Measurements from ENCODE around the gene SVEP1. TPM values are rescaled to one million over a fixed set of nuclear protein-coding genes. Genes with fewer than 3 reads are reported as not detected.
A peak's percentile ranks its signal among the peaks of the same experiment; 100 is the strongest.

The SVEP1 gene
- total RNA-seq, 1 experiment from 2014 or later: not detected

DNA sequence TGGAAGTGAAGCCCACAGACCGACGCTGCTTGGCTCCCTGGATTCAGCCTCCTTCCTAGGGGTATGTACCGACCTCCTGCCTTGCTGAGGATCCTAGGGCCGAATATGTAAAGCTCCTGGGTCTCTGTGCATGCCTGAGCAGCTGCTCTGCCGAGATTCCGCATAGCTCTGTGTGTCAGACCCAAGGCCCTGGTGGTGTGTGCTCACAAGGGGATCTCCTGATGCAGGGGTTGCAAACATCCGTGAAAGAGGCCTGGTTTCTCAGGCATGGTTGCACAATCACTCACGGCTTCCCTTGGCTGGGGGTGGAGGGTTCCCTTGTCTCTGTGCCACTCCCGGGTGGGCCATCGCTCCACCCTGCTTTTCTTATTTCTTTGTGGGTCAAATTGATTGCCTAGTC, 19.9 kb upstream of the SVEP1 start:
- Histone ChIP-seq H3K4me3 (no peak overlapping the region), H3K27me3 (replicated peaks) (no peaks in the 10 kb centered on the region; the same call in 1 of the 2 replicates), H3K36me3 (no peaks in the 10 kb centered on the region), H3K27ac (no peak overlapping the region), H3K9me3 (replicated peaks) (no peaks in the 10 kb centered on the region), H3K4me1 (replicated peaks) (no peaks in the 10 kb centered on the region)
- no peak for DNase-seq (ENCODE audit: low read depth in 1 of 2, low spot score in 2 of 2)

DNA sequence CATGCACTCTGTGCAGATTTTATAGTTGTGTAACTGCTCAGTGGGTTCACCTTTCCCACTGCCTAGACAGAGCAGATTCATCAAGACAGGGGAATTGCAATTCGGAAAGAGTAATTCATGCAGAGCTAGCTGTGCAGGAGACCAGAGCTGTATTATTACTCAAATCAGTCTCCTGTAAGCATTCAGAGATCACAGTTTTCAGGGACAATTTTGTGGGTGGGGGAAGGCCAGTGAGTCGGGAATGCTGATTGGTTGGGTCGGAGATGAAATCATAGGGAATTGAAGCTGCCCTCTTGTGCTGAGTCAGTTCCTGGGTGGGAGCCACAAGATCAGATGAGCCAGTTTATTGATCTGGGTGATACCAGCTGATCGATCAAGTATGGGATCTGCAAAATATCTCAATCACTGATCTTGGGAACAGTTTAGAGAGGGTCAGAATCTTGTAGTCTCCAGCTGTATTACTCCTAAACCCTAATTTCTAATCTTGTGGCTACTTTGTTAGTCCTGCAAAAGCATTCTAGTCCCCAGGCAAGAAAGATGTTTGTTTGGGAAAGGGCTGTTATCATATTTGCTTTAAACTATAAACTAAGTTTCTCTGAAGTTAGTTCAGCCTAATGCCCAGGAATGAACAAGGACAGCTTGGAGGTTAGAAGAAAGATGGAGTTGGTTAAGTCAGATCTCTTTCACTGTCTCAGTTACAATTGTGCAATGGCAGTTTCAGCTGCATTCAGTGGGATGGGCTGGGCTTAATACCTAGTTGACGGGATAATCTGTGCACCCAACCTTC, 12.7 kb upstream of the SVEP1 start:
- Histone ChIP-seq H3K4me3 (no peak overlapping the region), H3K4me1 (replicated peaks) (no peaks in the 10 kb centered on the region), H3K27ac (no peak overlapping the region), H3K27me3 (replicated peaks) (peaks cover 3% of the 10 kb centered on the region; the same call in 1 of the 2 replicates), H3K9me3 (replicated peaks) (no peaks in the 10 kb centered on the region), H3K36me3 (no peaks in the 10 kb centered on the region)
- DNase-seq (ENCODE audit: low read depth in 1 of 2, low spot score in 2 of 2): no peak

DNA sequence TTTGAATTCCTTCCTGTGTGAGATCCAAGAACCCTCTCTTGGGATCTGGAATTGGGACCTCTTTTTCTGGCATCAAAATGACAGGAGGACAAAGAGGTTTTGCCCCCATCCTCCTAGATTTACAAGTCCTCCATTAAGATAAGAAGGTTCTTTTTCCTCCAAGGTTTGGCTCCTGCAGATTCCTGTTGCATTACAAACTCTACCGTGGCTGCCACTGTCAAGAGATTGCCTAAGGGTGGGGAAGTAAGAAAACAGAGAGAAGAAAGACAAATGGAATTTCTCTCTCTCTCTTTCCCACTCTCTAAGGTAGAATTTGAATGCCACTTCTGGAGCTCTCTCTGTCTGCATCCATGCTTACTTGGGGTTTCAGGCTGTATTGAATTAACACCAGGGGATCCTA, 12.0 kb upstream of the SVEP1 start:
- Histone ChIP-seq H3K36me3 (no peaks in the 10 kb centered on the region), H3K27me3 (replicated peaks) (peaks cover 3% of the 10 kb centered on the region; the same call in 1 of the 2 replicates), H3K9me3 (replicated peaks) (no peaks in the 10 kb centered on the region), H3K4me3 (no peak overlapping the region), H3K4me1 (replicated peaks) (no peaks in the 10 kb centered on the region), H3K27ac (no peak overlapping the region)
- DNase-seq (ENCODE audit: low read depth in 1 of 2, low spot score in 2 of 2): no peak

DNA sequence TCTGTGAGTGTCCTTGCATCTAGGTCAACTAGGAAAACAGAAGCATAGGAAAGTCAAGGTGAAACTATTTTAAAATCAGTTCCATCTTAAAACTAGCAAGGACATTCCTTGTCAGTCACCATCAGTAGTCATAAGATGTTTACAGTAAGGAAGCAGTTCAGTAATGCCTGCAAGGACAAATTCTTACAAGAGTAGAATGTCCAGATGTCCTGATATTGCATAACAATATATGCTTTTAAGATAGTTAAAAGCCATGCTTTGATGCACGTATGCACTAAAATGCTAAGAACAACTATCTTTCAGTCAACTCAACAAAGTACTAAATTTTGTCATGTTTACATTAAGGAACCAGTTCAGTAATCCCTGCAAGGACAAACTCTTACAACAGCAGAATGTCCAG, 11.3 kb upstream of the SVEP1 start:
- no peak overlapping the region for H3K27ac ChIP-seq
- H3K9me3 ChIP-seq (replicated peaks): no peaks in the 10 kb centered on the region
- peaks cover 3% of the 10 kb centered on the region; the same call in 1 of the 2 replicates for H3K27me3 ChIP-seq (replicated peaks)
- DNase-seq (ENCODE audit: low read depth in 1 of 2, low spot score in 2 of 2): no peak
- H3K36me3 ChIP-seq: no peaks in the 10 kb centered on the region
- H3K4me3 ChIP-seq: no peak overlapping the region
- no peaks in the 10 kb centered on the region for H3K4me1 ChIP-seq (replicated peaks)

DNA sequence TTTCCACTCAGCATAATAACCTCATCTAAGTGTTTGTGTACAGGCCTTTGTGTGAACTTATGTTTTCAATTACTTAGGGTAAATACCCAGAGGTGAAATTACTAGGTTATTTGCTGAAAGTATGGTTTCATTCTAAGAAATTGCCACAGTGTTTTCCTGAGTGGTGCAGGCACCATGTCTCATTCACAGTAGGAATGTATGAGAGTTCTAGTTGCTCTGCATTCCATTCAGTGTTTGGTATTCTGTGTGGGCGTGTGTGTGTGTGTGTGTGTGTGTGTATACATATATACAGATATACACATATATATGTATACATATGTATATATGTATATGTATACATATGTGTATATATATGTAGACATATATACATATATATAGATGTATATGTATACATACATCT, 8.8 kb upstream of the SVEP1 start:
- Histone ChIP-seq H3K9me3 (replicated peaks) (no peaks in the 10 kb centered on the region), H3K27ac (no peak overlapping the region), H3K36me3 (no peaks in the 10 kb centered on the region), H3K27me3 (replicated peaks) (0 out of 2 replicates have a peak, but pooled peaks cover 3% of the 10 kb centered on the region), H3K4me3 (no peak overlapping the region), H3K4me1 (replicated peaks) (no peaks in the 10 kb centered on the region)
- DNase-seq (ENCODE audit: low read depth in 1 of 2, low spot score in 2 of 2): no peak

DNA sequence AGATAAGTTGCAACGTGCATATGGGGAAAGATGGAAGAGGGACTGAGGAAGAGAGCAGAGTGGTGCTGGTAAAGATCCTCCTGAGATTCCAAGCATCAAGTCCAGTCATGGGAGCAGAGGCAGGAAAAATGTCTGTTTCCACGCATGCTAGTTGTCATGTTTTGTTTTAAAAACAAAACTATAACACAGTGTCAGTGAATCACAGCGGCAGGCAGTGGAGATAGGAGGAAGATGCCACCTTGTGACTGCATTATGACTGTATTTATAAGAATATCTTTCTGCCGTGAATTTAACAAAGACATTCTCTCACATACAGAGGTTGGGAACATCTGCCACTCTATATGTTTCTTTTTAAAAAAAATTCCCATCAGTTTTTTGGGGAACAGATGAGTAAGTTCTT, 3.7 kb upstream of the SVEP1 start:
- no peak overlapping the region for H3K4me3 ChIP-seq
- H3K27ac ChIP-seq: no peak overlapping the region
- peaks cover 33% of the 10 kb centered on the region for H3K27me3 ChIP-seq (replicated peaks)
- H3K9me3 ChIP-seq (replicated peaks): no peaks in the 10 kb centered on the region
- no peaks in the 10 kb centered on the region for H3K36me3 ChIP-seq
- H3K4me1 ChIP-seq (replicated peaks): peaks cover 6% of the 10 kb centered on the region
- DNase-seq (ENCODE audit: low read depth in 1 of 2, low spot score in 2 of 2): no peak

DNA sequence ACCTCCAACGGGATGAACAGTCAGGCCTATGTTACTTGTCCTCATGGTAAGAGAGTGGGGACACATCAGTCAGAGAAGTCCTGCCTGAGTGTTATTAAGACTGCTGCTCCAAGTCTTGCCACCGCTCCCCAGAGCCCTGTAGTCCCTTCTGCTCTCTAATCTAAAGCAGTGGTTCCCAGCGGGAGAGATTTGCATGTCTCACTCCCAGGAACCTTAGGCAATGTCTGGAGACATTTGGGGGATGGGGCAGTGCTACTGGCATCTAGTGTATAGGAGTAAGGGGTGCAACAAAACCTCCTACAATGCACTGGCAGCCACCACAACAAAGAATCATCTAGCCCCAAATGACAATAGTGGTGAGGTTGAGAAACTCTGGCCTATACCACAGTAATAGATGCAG, 2.6 kb upstream of the SVEP1 start:
- no peak for DNase-seq (ENCODE audit: low read depth in 1 of 2, low spot score in 2 of 2)
- Histone ChIP-seq H3K36me3 (no peaks in the 10 kb centered on the region), H3K9me3 (replicated peaks) (no peaks in the 10 kb centered on the region), H3K27me3 (replicated peaks) (peaks cover 42% of the 10 kb centered on the region), H3K4me1 (replicated peaks) (peaks cover 6% of the 10 kb centered on the region), H3K27ac (no peak overlapping the region), H3K4me3 (no peak overlapping the region)

DNA sequence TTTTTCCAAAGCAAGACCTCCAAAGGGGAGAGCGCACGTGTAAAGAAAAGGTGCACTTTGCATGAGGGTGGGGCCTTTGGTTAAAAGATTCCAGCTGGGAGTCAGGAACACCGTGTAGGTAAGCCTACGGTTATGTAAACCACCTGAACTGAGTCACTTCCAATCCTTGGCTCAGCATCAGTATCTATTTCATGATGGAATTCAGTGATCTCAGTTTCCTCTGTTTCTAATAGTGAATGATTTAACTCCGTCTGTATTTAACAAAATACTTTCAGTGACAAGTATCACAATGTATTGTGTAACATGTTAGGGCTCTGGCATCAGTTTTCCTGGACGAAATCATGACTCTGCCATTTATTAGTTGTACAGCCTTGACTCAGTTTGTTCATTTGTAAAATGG, 1.3 kb upstream of the SVEP1 start:
- Histone ChIP-seq H3K27me3 (replicated peaks) (peaks cover 42% of the 10 kb centered on the region), H3K4me3 (no peak overlapping the region), H3K36me3 (no peaks in the 10 kb centered on the region), H3K9me3 (replicated peaks) (no peaks in the 10 kb centered on the region), H3K4me1 (replicated peaks) (peaks cover 6% of the 10 kb centered on the region), H3K27ac (no peak overlapping the region)
- no peak for DNase-seq (ENCODE audit: low read depth in 1 of 2, low spot score in 2 of 2)

DNA sequence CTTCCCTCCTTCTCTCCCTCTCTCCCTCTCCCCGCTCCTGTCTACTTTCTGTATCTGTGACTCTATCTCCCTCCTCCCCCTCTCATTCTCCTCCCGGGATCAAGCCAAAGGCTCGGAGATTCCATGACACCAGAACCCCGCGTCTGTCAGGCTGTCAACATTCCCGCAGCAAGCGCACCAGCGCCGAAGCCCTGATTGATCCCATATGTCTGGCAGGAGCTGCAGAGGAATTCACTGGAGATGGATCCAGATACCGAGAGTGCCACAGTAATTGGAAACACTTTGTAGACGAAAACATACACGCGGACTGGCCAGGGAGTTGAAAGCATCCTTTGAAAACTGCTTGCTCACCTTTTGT, 300 bp upstream of the SVEP1 start:
- Histone ChIP-seq H3K4me1 (replicated peaks) (peaks cover 6% of the 10 kb centered on the region), H3K9me3 (replicated peaks) (no peaks in the 10 kb centered on the region), H3K27me3 (replicated peaks) (peaks cover 42% of the 10 kb centered on the region), H3K36me3 (no peaks in the 10 kb centered on the region), H3K27ac (no peak overlapping the region), H3K4me3 (peak overlapping the region; percentile 38)
- peak in 1 of 2 experiments; percentile 3 for DNase-seq (ENCODE audit: low read depth in 1 of 2, low spot score in 2 of 2)

DNA sequence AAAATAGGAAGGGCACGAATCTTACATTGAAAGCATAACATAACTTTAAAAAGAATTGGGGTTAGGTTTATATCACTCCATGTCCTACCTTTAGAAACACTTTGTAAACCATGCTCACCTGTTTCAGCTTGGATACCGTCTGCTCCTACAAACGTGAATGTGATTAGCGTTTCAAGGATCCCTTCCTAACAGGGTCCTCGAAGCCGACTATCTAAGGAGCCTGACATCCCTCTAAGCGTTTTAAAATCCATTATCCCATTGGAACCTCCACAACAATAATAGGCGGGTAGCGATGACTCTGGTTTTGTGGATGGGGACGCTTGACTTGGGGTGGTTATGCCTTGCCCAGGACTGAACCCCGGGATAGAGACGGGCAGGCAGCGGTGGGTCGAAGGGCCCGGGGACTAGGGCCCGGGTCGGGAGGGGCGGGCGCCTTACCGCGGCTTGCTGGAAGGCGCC, 937 bp downstream of the SVEP1 start:
- H3K27ac ChIP-seq: no peak overlapping the region
- no peaks in the 10 kb centered on the region for H3K36me3 ChIP-seq
- peak overlapping the region; percentile 38 for H3K4me3 ChIP-seq
- H3K9me3 ChIP-seq (replicated peaks): no peaks in the 10 kb centered on the region
- no peak for DNase-seq (ENCODE audit: low read depth in 1 of 2, low spot score in 2 of 2)
- H3K4me1 ChIP-seq (replicated peaks): peaks cover 6% of the 10 kb centered on the region
- peaks cover 42% of the 10 kb centered on the region for H3K27me3 ChIP-seq (replicated peaks)

DNA sequence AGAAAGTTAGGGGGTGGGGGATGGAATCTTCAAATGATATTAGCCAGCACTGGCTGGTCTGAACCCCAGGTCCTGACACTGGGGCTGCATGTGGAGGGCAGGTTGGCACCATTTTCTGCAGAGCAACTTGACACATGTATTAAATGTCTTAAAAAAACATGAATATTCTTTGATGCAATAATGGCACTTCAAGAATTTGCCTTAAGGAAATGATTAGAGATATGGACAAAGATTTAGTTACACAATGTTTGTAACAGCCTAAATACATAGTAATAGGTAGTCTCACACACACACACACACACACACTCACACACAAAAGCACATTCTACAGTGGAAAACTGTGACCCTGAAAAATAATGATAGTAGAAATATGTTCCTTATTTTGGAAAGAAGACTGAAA, 3.6 kb downstream of the SVEP1 start:
- H3K27ac ChIP-seq: no peak overlapping the region
- H3K9me3 ChIP-seq (replicated peaks): no peaks in the 10 kb centered on the region
- no peak for DNase-seq (ENCODE audit: low read depth in 1 of 2, low spot score in 2 of 2)
- peaks cover 6% of the 10 kb centered on the region for H3K4me1 ChIP-seq (replicated peaks)
- no peak overlapping the region for H3K4me3 ChIP-seq
- no peaks in the 10 kb centered on the region for H3K36me3 ChIP-seq
- H3K27me3 ChIP-seq (replicated peaks): peaks cover 34% of the 10 kb centered on the region

DNA sequence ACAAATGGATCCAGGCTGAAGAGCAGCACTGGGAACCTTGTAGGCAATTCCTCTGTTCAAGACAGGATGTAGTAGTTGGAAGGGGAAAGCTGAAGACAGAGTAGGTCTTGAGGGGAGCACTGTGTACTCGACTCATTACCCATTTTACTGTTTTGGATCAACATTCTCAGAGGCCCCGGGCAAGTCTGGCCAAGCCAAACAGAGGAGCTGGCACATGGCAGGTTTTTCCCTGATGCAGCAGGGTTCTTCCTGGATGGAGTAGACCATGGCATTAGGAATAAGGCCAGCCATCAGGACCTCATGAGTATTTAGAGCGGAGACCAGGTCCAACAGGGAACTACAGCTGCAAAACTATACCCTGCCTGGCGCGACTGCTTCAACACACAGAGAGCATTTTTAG, 4.4 kb downstream of the SVEP1 start:
- H3K27me3 ChIP-seq (replicated peaks): peaks cover 28% of the 10 kb centered on the region
- no peaks in the 10 kb centered on the region for H3K9me3 ChIP-seq (replicated peaks)
- no peak overlapping the region for H3K4me3 ChIP-seq
- no peak overlapping the region for H3K27ac ChIP-seq
- no peak for DNase-seq (ENCODE audit: low read depth in 1 of 2, low spot score in 2 of 2)
- H3K36me3 ChIP-seq: no peaks in the 10 kb centered on the region
- H3K4me1 ChIP-seq (replicated peaks): peaks cover 6% of the 10 kb centered on the region

DNA sequence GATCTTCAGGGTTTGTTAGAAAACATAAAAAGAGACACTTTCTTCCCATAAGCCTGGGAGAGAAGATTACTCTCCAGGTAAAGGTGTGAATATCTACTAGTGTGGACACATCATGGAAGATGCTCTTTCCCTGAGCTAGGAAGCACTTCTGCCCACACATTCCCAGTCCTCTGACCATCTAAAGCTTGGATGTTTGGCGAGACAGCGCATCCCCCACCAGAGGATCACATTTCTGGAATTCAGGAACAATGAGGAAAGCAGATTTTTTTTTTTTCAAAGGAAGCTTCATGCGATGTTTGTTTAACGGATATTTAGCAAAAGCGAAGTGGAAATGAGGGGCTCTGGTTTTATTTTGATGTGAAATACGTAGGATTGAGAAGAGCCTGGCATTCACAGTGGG, 6.2 kb downstream of the SVEP1 start:
- Histone ChIP-seq H3K27me3 (replicated peaks) (peaks cover 10% of the 10 kb centered on the region), H3K27ac (no peak overlapping the region), H3K9me3 (replicated peaks) (no peaks in the 10 kb centered on the region), H3K4me3 (no peak overlapping the region), H3K4me1 (replicated peaks) (no peaks in the 10 kb centered on the region), H3K36me3 (no peaks in the 10 kb centered on the region)
- DNase-seq (ENCODE audit: low read depth in 1 of 2, low spot score in 2 of 2): no peak

DNA sequence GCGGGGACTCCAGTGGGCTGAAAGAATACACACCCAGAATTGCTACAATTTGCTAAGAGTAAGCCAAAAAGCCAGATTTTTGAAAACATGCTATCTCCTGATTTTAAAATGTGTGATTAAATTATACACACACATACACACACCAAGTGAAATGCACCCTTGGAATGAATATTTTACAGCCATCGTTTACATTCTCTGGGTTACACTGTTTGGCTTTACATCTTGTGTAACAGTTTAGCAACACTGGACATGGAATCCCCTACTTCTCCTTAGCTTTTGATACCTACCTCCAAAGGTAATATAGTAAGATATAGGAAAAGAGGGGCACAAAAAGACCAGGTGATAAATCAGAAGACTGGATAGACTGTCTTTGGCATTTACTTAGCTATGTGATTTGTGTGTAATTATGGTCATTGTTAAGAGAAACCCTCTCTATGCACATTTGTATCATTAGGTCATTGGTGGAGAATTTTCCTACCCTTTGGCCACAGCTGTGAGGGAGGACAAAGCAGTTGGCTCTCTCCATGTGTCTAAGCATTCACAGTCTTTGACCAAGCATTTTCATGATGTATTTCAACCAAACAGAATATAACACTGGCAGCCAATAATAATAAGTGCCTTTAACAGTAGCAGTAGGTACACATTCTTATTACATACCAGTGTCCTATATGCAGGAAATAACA, 7.6 kb downstream of the SVEP1 start:
- Histone ChIP-seq H3K36me3 (no peaks in the 10 kb centered on the region), H3K9me3 (replicated peaks) (no peaks in the 10 kb centered on the region), H3K4me3 (no peak overlapping the region), H3K4me1 (replicated peaks) (no peaks in the 10 kb centered on the region), H3K27ac (no peak overlapping the region), H3K27me3 (replicated peaks) (no peaks in the 10 kb centered on the region)
- DNase-seq (ENCODE audit: low read depth in 1 of 2, low spot score in 2 of 2): no peak
